HG03025 (cell line): Measurements from ENCODE around the gene PITRM1.

ENCODE experiments used
- ATAC-seq: cut with Tn5 transposase; IDR thresholded peaks from one replicate; pipeline ENCODE4 v1.9.1; 2021; ENCODE audit warnings: mild to moderate bottlenecking, moderate library complexity; ENCODE audit not compliant: unreplicated experiment, low FRiP score

The PITRM1 gene

GRCh38 chr10:3141351-3142005 lies 31.1 kb downstream of the PITRM1 start:
- no peak for ATAC-seq

- no peak for ATAC-seq
Measured at GRCh38 chr10:3140280-3140679, 32.3 kb downstream of the PITRM1 start.

DNA sequence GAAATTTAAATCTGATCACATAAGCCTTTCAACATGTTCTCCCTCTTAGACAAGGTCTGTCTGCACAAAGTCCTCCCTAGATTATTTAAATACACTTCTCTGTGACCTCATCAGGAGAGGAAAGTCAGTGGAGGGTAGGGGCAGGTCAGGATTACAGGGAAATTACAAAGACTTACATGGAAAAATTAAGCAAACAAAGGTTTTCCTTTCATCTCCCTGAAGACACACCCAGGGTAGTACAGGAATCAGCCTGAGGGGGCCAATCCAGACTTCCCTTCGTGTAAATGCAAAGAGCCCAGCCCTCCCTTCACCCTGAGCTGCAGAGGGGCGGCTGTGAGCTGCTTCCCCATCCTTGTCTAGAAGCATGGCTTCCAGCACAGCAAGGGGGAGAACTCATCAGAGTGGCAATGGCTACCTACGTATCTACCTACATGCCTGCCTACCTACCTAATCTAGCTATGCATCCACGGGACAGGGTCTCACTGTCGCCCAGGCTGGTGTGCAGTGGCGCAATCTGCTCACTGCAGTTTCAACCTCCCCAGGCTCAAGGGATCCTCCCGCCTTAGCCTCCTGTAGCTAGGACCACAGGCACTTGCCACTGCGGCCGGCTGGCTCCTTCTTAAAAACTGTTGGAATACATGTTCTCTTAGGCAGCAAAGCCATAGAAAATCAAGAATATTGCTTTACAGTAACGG lies 33.2 kb downstream of the PITRM1 start:
- no peak for ATAC-seq

DNA sequence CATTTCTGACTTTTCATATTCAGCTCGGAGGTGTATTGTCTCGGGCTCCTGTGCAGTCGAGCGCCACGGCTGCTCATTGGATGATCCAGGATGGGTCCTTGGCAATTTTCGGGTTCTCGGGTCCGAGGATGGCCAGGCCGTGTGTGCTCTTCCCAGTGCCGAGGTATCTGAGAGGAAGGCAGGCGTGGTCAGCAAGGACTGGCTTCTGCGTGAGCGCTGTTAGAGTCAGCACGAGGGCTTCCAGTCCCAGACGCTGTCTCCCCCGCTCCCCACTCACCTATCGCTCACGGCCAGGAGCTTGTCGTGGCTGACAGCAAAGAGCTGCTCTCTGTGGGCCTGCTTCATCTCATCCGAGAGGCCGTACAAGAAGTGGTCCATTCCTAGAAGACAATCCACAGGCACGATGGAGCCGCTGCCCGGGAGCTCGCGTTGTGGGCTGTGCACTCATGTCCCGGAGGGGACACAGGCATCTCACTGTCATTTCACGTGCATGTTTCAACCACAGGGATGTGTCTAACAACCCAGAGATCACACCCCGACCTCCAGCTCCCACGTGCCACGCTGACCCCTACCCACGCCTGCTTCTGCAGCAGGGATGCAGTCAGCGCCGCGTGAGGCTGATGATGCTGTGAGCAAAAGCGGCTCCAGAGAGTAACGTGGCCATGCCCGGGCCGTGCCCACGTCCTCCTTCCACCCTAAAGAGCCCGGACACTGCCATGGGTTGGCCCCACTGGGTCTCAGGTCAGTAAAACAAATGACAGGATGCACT lies 34.4 kb downstream of the PITRM1 start:
- ATAC-seq, result no peak

DNA sequence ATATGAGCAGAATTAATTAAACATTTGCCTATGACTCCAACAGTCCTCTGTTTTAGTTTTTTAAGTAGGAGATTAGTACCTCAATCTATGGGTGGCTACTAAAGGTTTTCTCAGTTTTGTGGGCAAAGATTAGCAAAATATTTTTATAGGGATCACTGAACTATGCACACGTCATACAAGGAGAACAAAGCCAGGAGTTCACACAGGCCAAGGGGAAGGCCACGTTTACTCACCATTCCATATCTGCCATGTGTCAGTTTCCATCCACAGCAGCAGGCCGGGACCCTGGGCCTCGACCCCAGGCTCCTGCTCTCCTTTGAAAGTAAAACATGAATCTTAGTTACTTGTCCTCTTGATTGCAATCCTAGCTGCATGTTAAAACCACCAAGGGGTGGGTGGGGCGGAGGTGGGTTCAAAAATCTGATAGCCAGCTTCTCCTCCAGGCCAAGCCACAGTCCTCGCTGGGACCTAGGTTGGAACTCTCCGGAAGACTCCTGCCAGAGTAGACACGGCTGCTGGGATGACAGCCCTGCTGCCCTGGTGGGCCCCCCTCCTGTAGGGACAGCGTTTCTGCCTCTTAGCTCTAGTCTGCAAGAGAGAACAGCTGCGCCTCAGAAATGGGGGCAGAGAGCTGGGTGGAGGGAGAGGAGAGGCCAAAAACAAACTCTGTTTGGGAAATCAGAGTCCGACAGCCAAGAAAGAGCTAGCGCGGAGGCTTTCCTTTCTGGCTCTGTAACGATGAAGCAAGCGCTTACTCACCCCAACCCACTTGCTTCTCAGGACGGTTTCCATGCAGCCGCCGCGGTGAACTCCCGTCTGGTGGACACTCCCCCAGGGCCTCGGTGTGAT lies 35.6 kb downstream of the PITRM1 start:
- no peak for ATAC-seq

- ATAC-seq, result no peak
Measured at GRCh38 chr10:3136336-3136735, 36.2 kb downstream of the PITRM1 start.

DNA sequence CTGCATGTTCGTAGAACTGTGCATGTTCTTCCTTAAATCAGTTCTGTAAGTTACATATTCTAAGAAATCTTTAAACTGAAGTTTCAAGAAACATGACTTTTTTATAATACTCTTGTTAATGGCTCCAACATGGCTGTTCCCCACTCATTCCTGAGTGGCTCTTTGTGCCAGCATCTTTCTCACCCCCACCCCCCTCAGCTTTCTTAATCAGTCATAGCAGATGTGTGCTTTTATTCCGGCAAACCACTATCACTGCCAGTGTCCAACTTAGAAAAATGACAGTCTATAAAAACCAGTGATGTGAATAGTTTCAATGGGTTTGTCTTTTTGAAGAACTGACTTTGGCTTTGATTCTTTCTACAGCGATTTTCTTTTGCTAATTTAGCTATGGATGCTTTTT lies 37.6 kb downstream of the PITRM1 start:
- no peak for ATAC-seq

GRCh38 chr10:3133948-3134347 lies 38.6 kb downstream of the PITRM1 start:
- ATAC-seq, result no peak

DNA sequence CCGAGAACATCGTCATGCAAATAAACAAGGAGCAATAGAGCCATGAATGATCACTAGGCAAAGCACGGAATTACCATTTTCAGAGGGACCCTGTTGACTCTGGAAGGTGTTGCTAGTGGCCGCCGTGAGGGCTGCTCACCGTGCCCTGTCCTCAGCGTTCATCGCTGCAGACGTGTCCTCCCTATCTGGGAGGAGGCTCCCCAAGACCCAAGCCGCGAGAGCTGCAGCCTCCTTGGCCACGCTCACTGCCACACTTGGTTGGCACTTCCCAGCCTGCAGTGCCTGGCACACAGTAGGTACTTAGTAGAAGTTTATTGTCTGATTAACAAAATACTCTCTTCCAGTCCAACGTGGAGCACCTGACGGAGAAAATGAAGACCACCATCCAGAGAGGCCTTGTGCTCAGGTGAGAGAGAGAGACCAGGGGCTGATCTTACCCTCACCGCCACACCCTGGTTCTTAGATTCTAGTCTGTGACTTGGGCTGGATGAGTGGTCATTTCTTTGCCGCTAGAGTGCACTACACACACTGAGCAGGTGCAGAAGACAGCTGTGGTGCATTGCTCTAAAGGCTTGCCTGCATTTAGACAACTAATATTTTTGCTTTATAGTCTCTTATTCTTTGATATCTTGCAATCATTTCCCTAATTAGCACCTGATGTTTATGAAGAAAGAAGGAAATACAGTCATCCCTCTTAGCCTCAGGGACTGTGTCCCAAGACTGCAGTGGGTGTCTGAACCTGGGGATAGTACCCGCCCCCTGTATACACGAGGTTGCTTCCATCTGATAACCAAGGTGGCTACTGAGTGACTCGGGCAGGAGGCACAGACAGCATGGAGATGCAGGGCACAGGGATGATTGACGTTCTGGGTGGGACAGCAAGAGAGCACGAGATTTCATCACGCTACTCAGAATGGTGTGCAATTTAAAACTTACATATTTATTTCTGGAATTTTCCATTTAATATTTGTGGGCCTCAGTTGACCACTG lies 40.3 kb downstream of the PITRM1 start:
- ATAC-seq, result no peak

- no peak for ATAC-seq
Measured at GRCh38 chr10:3131098-3131497, 41.5 kb downstream of the PITRM1 start.

GRCh38 chr10:3129581-3130340 lies 42.8 kb downstream of the PITRM1 start:
- ATAC-seq, result no peak

DNA sequence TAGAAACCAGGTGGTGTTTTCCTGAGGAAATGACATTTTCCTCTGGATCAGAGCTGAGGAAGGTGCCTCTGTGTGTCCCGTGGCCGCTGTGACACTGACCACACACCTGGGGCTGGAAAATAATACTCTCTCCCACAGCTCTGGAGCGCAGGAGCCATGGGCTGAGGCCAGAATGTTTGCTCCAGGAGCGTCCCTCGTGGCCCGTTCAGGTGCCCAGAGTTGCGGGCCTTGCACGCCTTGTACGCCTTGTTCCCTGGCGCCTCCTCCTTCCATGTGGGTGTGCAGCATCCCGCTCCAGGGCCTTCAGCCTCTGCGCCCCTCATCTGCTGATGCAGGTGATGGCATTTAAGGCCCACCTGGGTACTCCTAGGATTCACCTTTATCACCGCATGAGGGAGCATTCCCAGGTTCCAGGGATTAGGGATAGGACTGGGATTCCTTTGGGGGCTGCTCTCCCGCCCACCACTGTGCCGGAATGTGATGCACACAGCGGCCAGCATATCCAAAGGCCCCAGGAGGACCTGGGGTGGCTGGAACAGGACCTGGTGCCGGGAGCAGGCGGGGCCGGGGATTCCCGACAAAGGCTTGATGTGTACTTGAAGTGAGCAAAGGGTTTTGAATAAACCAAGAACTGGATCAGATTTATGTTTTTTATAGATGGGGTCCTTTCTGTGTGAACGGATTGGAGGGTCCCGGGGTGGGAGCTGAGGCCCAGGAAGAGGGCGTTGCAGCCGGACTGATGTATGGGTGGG lies 44.0 kb downstream of the PITRM1 start:
- no peak for ATAC-seq

DNA sequence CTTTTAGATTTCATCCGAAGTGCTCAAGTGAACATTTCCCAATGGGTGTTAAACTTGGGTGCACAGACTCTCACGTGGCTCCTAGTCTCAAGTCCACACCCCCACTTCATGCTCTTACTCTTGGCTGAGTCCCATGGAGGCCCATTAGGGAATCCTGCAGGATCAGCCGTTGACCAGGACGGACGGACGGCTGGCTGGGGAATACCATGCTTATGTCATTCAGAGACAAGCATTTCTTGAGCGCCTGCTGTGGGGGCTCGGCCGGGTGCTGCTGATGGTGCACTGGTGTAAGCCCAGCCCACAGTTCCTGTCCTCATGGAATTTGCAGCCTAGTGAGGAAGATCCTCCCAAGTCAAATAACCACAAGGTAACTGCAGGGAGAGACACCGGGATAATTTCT lies 44.7 kb downstream of the PITRM1 start:
- no peak for ATAC-seq

- no peak for ATAC-seq
Measured at GRCh38 chr10:3126741-3127346, 45.7 kb downstream of the PITRM1 start.

DNA sequence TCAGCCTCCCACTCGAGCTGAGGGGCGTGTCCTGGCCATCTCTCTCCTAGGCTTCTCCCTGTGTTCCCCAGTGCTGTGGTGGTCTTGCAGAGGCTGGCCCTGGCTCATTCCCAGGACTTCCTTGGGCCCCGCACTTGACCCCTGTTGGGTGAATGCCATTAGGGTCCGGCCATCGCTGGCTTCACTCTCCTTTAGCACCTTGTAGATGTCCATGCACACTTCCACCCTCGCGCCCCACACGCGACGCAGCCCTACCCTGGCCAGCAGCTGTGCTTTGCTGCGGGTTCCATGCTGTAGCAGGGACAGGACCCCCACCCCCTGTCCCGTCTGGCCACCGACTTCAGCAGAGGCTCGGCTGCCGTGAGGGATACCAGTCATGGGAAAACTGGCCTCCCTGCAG lies 46.3 kb downstream of the PITRM1 start:
- no peak for ATAC-seq

DNA sequence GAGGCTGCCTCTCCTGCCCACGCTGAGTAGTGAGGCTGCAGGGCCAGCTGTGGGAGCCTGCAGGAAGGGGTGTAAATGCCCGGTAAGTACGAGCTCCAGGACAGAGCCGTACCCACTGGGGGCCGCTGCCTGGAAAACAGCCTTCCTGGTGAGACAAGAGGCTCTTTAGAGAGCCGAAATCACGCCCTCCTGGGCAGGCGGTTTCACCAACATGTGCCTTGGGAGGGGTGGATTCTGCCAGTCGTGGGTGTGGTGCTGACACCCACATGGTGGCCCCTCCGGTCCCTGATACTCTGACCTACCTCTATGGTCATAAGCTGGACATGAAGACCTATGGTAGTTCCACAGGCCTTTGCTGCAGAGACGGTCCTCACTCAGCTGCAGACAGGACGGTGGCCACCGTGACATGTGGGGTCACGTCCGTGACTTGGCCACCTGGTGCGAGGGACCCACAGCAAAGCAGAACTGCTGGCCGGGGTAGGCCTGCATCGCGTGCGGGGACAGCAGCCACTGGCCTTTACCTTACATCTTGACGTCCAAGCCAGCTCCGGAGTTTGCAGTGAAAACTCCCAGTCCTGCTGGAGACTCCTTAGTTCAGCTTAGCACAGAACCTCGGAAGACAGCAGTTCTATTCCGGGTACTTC lies 46.9 kb downstream of the PITRM1 start:
- no peak for ATAC-seq
